ENCODE measurements around the gene ASB4. TPM values are rescaled to one million over a fixed set of nuclear protein-coding genes. Genes with fewer than 3 reads are reported as not detected.

The ASB4 gene
- total and polyA plus RNA-seq, 2 donors (not counting 3 experiments of a cell fraction or from before 2014, with no cell fraction given), result not detected

DNA sequence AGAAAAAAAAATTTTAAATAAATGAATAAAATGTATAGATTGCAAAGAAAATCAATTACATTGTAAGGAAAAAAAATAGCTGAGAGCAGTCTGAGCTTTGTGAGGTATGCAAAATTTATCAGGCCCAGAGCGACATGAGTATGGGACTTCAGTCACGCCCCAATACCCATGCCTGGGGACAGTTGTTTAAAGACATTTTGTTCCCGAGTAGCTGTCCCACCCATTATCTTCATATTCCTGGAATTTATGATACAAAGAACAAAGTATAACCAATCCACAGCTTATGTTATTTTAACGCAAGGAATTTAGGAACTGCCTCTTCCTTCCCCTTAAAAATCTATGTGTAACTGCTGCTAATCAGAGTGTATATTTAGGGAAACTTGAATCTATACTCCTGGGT, 49.3 kb upstream of the ASB4 start:
- dilution Hi-C loops (cut with MboI; ENCODE audit: extremely low pct_ligation_motif_present, low sequenced_read_pairs) (no loop called here), intact Hi-C loops (cut with micrococcal nuclease) (loop anchor here (10.0 kb wide), 1 partner anchor 438 kb away; no protein-coding TSS in a partner anchor)
- Histone ChIP-seq H3K4me1 (ENCODE audit: control insufficient read depth, extremely low read depth, insufficient read depth, low read length) (peaks cover 18% of the 10 kb centered on the region), H3K27ac (ENCODE audit: insufficient read depth, low read depth, low read length) (no peak overlapping the region), H2AFZ (ENCODE audit: low read depth, low read length) (peak overlapping the region; percentile 55), H3K27me3 (ENCODE audit: control insufficient read depth in 2 of 2, insufficient read depth in 2 of 2, low read length in 2 of 2) (no peaks in the 10 kb centered on the region), H3K4me2 (ENCODE audit: insufficient read depth, low read length) (peak overlapping the region; percentile 21), H3K79me2 (ENCODE audit: control insufficient read depth, insufficient read depth, low read length) (peaks cover 22% of the 10 kb centered on the region), H3K9me3 (replicated peaks; ENCODE audit: control insufficient read depth, insufficient read depth, low read length) (no peaks in the 10 kb centered on the region), H3K9me1 (replicated peaks; ENCODE audit: control insufficient read depth, extremely low read depth, insufficient read depth, low read length) (no peaks in the 10 kb centered on the region), H3K9ac (replicated peaks; ENCODE audit: extremely low read depth, insufficient read depth, low read length) (no peak overlapping the region), H3K36me3 (ENCODE audit: control insufficient read depth in 2 of 2, extremely low read depth in 1 of 2, insufficient read depth in 2 of 2, low read length in 2 of 2) (no peaks in the 10 kb centered on the region), H3K4me3 (replicated peaks in 1 of 3; ENCODE audit: insufficient read depth in 1 of 3, low read depth in 1 of 3, low read length in 3 of 3) (no peak overlapping the region), H4K20me1 (replicated peaks; ENCODE audit: control insufficient read depth, extremely low read depth, insufficient read depth, low read length) (no peaks in the 10 kb centered on the region)
- DNase-seq (ENCODE audit: low read depth, low spot score), result no peak
- no peak for FAIRE-seq
- TF ChIP-seq MYC (IDR thresholded peaks at IDR 0.05; ENCODE audit: low read depth, low read length), result no peak
- TF ChIP-seq EZH2 (IDR thresholded peaks at IDR 0.05; ENCODE audit: borderline replicate concordance, low read depth, low read length, severe bottlenecking), result no peak
- TF ChIP-seq, protein P1, sequence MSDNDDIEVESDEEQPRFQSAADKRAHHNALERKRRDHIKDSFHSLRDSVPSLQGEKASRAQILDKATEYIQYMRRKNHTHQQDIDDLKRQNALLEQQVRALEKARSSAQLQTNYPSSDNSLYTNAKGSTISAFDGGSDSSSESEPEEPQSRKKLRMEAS (IDR thresholded peaks at IDR 0.05; ENCODE audit: insufficient read depth, insufficient read length), result no peak
- no peak for TF ChIP-seq FOS (IDR thresholded peaks at IDR 0.05; ENCODE audit: borderline replicate concordance, insufficient read depth, low read length)
- TF ChIP-seq JUN (IDR thresholded peaks at IDR 0.05; ENCODE audit: borderline replicate concordance, insufficient read depth, insufficient read length, low read depth), result no peak
- POLR2A ChIA-PET, result interaction anchor here (0.6 kb wide), 1 partner anchor 64 kb away, joined by 5 read pairs; no protein-coding TSS in a partner anchor
- no TSS peak for BruUV-seq (replicated peaks)
- CTCF ChIA-PET, result interaction anchor here (0.7 to 1.6 kb wide), 5 partner anchors 9 to 255 kb away, joined by 3 to 7 read pairs (median 5); no protein-coding TSS in a partner anchor

DNA sequence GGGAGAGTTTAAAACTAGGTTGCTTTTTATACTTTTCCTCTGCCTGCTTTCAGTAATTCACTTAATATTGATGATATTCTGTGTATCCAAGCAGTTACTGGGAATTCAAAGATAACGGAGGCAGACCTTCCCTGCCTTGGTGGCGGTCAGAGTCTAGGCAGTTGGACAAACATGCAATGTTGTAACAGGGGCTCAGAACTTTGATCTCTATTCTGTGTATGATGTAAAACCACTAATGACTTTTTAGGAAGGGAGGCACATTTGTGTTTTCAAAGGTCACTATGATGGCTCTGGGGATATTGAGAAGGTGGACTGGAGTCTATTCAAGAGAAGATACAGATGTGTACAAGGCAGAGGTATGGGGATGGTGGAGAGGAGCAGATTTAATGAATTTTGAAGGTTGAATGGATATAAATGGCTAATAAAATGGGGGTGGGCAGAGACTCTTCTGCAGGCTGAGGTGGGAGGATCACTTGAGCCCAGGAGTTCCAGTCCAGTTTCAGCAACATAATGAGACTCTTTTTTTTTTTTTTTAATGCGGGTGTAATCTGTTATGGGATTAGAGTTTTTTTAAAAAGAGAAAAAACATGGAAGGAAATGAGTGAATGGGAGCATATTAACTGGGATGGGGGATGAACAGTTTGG, 45.2 kb upstream of the ASB4 start:
- Histone ChIP-seq H4K20me1 (replicated peaks; ENCODE audit: control insufficient read depth, extremely low read depth, insufficient read depth, low read length) (no peaks in the 10 kb centered on the region), H3K9me3 (replicated peaks; ENCODE audit: control insufficient read depth, insufficient read depth, low read length) (no peaks in the 10 kb centered on the region), H2AFZ (ENCODE audit: low read depth, low read length) (no peak overlapping the region), H3K9me1 (replicated peaks; ENCODE audit: control insufficient read depth, extremely low read depth, insufficient read depth, low read length) (no peaks in the 10 kb centered on the region), H3K4me2 (ENCODE audit: insufficient read depth, low read length) (no peak overlapping the region), H3K79me2 (ENCODE audit: control insufficient read depth, insufficient read depth, low read length) (no peaks in the 10 kb centered on the region), H3K36me3 (ENCODE audit: control insufficient read depth in 2 of 2, extremely low read depth in 1 of 2, insufficient read depth in 2 of 2, low read length in 2 of 2) (no peaks in the 10 kb centered on the region), H3K27ac (ENCODE audit: insufficient read depth, low read depth, low read length) (no peak overlapping the region), H3K9ac (replicated peaks; ENCODE audit: extremely low read depth, insufficient read depth, low read length) (no peak overlapping the region), H3K27me3 (ENCODE audit: control insufficient read depth in 2 of 2, insufficient read depth in 2 of 2, low read length in 2 of 2) (no peaks in the 10 kb centered on the region), H3K4me1 (ENCODE audit: control insufficient read depth, extremely low read depth, insufficient read depth, low read length) (peaks cover 7% of the 10 kb centered on the region), H3K4me3 (replicated peaks in 1 of 3; ENCODE audit: insufficient read depth in 1 of 3, low read depth in 1 of 3, low read length in 3 of 3) (no peak overlapping the region)
- ChIA-PET POLR2A (no interaction called here), CTCF (no interaction called here)
- intact Hi-C loops (cut with micrococcal nuclease) (no loop called here), dilution Hi-C loops (cut with MboI; ENCODE audit: extremely low pct_ligation_motif_present, low sequenced_read_pairs) (no loop called here)
- no TSS peak for BruUV-seq (replicated peaks)
- no peak for TF ChIP-seq EZH2 (IDR thresholded peaks at IDR 0.05; ENCODE audit: borderline replicate concordance, low read depth, low read length, severe bottlenecking)
- TF ChIP-seq MYC (IDR thresholded peaks at IDR 0.05; ENCODE audit: low read depth, low read length), result no peak
- TF ChIP-seq, protein P1 (IDR thresholded peaks at IDR 0.05; ENCODE audit: insufficient read depth, insufficient read length), result no peak
- TF ChIP-seq JUN (IDR thresholded peaks at IDR 0.05; ENCODE audit: borderline replicate concordance, insufficient read depth, insufficient read length, low read depth), result no peak
- TF ChIP-seq, protein P2, sequence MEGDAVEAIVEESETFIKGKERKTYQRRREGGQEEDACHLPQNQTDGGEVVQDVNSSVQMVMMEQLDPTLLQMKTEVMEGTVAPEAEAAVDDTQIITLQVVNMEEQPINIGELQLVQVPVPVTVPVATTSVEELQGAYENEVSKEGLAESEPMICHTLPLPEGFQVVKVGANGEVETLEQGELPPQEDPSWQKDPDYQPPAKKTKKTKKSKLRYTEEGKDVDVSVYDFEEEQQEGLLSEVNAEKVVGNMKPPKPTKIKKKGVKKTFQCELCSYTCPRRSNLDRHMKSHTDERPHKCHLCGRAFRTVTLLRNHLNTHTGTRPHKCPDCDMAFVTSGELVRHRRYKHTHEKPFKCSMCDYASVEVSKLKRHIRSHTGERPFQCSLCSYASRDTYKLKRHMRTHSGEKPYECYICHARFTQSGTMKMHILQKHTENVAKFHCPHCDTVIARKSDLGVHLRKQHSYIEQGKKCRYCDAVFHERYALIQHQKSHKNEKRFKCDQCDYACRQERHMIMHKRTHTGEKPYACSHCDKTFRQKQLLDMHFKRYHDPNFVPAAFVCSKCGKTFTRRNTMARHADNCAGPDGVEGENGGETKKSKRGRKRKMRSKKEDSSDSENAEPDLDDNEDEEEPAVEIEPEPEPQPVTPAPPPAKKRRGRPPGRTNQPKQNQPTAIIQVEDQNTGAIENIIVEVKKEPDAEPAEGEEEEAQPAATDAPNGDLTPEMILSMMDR (IDR thresholded peaks at IDR 0.05; ENCODE audit: extremely low read depth in 1 of 2, insufficient read depth in 1 of 2, low read depth in 1 of 2, low read length in 2 of 2), result no peak
- no peak for TF ChIP-seq POLR2A (IDR thresholded peaks at IDR 0.05; ENCODE audit: low read depth, low read length)
- TF ChIP-seq POLR2AphosphoS5 (IDR thresholded peaks at IDR 0.05; ENCODE audit: insufficient read depth, low read depth, low read length), result no peak
- no peak for TF ChIP-seq GATA2 (IDR thresholded peaks at IDR 0.05; ENCODE audit: insufficient read depth, insufficient read length, low read depth, low read length)
- no peak for TF ChIP-seq FOS (IDR thresholded peaks at IDR 0.05; ENCODE audit: borderline replicate concordance, insufficient read depth, low read length)
- no peak for FAIRE-seq
- no peak for DNase-seq (ENCODE audit: low read depth, low spot score)

Data from endothelial cell of umbilical vein (primary cell).